CD4-positive, alpha-beta T cell treated with Interleukin-6 at 100 ng/mL for 8 hours (primary cell): ENCODE results near the gene SLC38A4.
"Not testable (repeated sequence)": the region's sequence is repeated elsewhere in the genome, so short reads cannot be mapped to it uniquely, and the experiment has no call there.

Experiments
- DNase-seq: peaks from one replicate; pipeline ENCODE4 v3.0.0-alpha.2; 2020; ENCODE audit warnings: mixed read lengths, low spot score

The SLC38A4 gene

GRCh38 chr12:46825591-46826414, at the start of gene SLC38A4:
Gene SLC38A4, minus strand, starts transcription at chr12:46825997. Its CDS starts 32,926 bp downstream, at chr12:46793071.
- no peak for DNase-seq

GRCh38 chr12:46875095-46875494, 49.3 kb upstream of the SLC38A4 start:
- DNase-seq = no peak

GRCh38 chr12:46874642-46875041, 48.8 kb upstream of the SLC38A4 start:
- DNase-seq = no peak

GRCh38 chr12:46872135-46872534, 46.3 kb upstream of the SLC38A4 start:
- DNase-seq = no peak

- no peak for DNase-seq
Observed at GRCh38 chr12:46865311-46865710, 39.5 kb upstream of the SLC38A4 start.

GRCh38 chr12:46858368-46858767, 32.6 kb upstream of the SLC38A4 start:
- DNase-seq = no peak

GRCh38 chr12:46857486-46857885, 31.7 kb upstream of the SLC38A4 start:
- DNase-seq = no peak

- no peak for DNase-seq
Observed at GRCh38 chr12:46855760-46856159, 30.0 kb upstream of the SLC38A4 start.

GRCh38 chr12:46854188-46854587, 28.4 kb upstream of the SLC38A4 start:
- DNase-seq = not testable (repeated sequence)

- DNase-seq = not testable (repeated sequence)
Observed at GRCh38 chr12:46848792-46849191, 23.0 kb upstream of the SLC38A4 start.

- DNase-seq = no peak
Observed at GRCh38 chr12:46847001-46847400, 21.2 kb upstream of the SLC38A4 start.

GRCh38 chr12:46843811-46844210, 18.0 kb upstream of the SLC38A4 start:
- no peak for DNase-seq

GRCh38 chr12:46841891-46842290, 16.1 kb upstream of the SLC38A4 start:
- DNase-seq = no peak

- no peak for DNase-seq
Observed at GRCh38 chr12:46839964-46840363, 14.2 kb upstream of the SLC38A4 start.

- no peak for DNase-seq
Observed at GRCh38 chr12:46839232-46839631, 13.4 kb upstream of the SLC38A4 start.

- DNase-seq = no peak
Observed at GRCh38 chr12:46835785-46836184, 10.0 kb upstream of the SLC38A4 start.

- no peak for DNase-seq
Observed at GRCh38 chr12:46832130-46832704, 6.4 kb upstream of the SLC38A4 start.

- no peak for DNase-seq
Observed at GRCh38 chr12:46831335-46832129, 5.7 kb upstream of the SLC38A4 start.

- no peak for DNase-seq
Observed at GRCh38 chr12:46830731-46831334, 5.0 kb upstream of the SLC38A4 start.

GRCh38 chr12:46824709-46825108, 1.1 kb downstream of the SLC38A4 start:
- no peak for DNase-seq

- DNase-seq = no peak
Observed at GRCh38 chr12:46818642-46819041, 7.2 kb downstream of the SLC38A4 start.

GRCh38 chr12:46815809-46816208, 10.0 kb downstream of the SLC38A4 start:
- DNase-seq = no peak
